HG03439 (cell line): Measurements from ENCODE around the gene NBEA.

Source experiments
- ATAC-seq: cut with Tn5 transposase; IDR thresholded peaks from one replicate; pipeline ENCODE4 v1.9.1; 2021; ENCODE audit warnings: mild to moderate bottlenecking, moderate library complexity; ENCODE audit not compliant: unreplicated experiment

NBEA gene

GRCh38 chr13:35256459-35257148 lies 314.5 kb downstream of the NBEA start:
- ATAC-seq: no peak

GRCh38 chr13:35260316-35260715 lies 318.2 kb downstream of the NBEA start:
- ATAC-seq: no peak

GRCh38 chr13:35266412-35266811 lies 324.3 kb downstream of the NBEA start:
- ATAC-seq: no peak

- ATAC-seq: no peak
Observed at GRCh38 chr13:35278917-35279316, 336.8 kb downstream of the NBEA start.

- ATAC-seq: no peak
Observed at GRCh38 chr13:35279500-35279899, 337.4 kb downstream of the NBEA start.

- ATAC-seq: peak; percentile 54
Observed at GRCh38 chr13:35283856-35284255, 341.8 kb downstream of the NBEA start.

GRCh38 chr13:35285677-35286076 lies 343.6 kb downstream of the NBEA start:
- no peak for ATAC-seq

GRCh38 chr13:35292329-35292728 lies 350.3 kb downstream of the NBEA start:
- no peak for ATAC-seq

- no peak for ATAC-seq
Observed at GRCh38 chr13:35293579-35294226, 351.6 kb downstream of the NBEA start.

GRCh38 chr13:35309706-35310105 lies 367.6 kb downstream of the NBEA start:
- ATAC-seq: no peak

GRCh38 chr13:35332134-35332533 lies 390.1 kb downstream of the NBEA start:
- no peak for ATAC-seq

- ATAC-seq: no peak
Observed at GRCh38 chr13:35333157-35333556, 391.1 kb downstream of the NBEA start.

- ATAC-seq: no peak
Observed at GRCh38 chr13:35342440-35342839, 400.4 kb downstream of the NBEA start.

GRCh38 chr13:35343417-35343816 lies 401.3 kb downstream of the NBEA start:
- no peak for ATAC-seq

GRCh38 chr13:35345992-35346391 lies 403.9 kb downstream of the NBEA start:
- no peak for ATAC-seq

GRCh38 chr13:35346494-35346893 lies 404.4 kb downstream of the NBEA start:
- ATAC-seq: no peak

- no peak for ATAC-seq
Observed at GRCh38 chr13:35347679-35348205, 405.7 kb downstream of the NBEA start.

GRCh38 chr13:35349052-35349451 lies 407.0 kb downstream of the NBEA start:
- ATAC-seq: no peak

GRCh38 chr13:35349673-35350278 lies 407.7 kb downstream of the NBEA start:
- ATAC-seq: peak; percentile 70

- no peak for ATAC-seq
Observed at GRCh38 chr13:35354285-35354684, 412.2 kb downstream of the NBEA start.

GRCh38 chr13:35354882-35355281 lies 412.8 kb downstream of the NBEA start:
- ATAC-seq: no peak

GRCh38 chr13:35356572-35356971 lies 414.5 kb downstream of the NBEA start:
- ATAC-seq: no peak
